DND-41 (cell line): ENCODE measurements around the gene CAPN3.

ENCODE experiments used
- CTCF ChIP-seq: IDR thresholded peaks from 2 replicates; pipeline ENCODE4 v1.5.1; 2012; ENCODE audit warnings: borderline replicate concordance, low read length, moderate library complexity, mild to moderate bottlenecking; ENCODE audit not compliant: poor library complexity, severe bottlenecking; ENCODE audit errors: extremely low read depth
- EZH2 ChIP-seq: IDR thresholded peaks from 3 replicates; pipeline ENCODE4 v1.6.1; 2012; ENCODE audit warnings: borderline replicate concordance, low read depth, mild to moderate bottlenecking, moderate library complexity, low read length, inconsistent platforms; ENCODE audit not compliant: severe bottlenecking

GRCh38 chr15:42359249-42359648 lies at the start of gene CAPN3:
- no peak for TF ChIP-seq CTCF
- no peak for TF ChIP-seq EZH2
